ENCODE data around the gene CTBP2. TPM values are rescaled to one million over a fixed set of nuclear protein-coding genes. Genes with fewer than 3 reads are reported as not detected.

CTBP2 gene
- total RNA-seq, 2 experiments from 2014 or later, result 0.40 TPM; not detected in 1

DNA sequence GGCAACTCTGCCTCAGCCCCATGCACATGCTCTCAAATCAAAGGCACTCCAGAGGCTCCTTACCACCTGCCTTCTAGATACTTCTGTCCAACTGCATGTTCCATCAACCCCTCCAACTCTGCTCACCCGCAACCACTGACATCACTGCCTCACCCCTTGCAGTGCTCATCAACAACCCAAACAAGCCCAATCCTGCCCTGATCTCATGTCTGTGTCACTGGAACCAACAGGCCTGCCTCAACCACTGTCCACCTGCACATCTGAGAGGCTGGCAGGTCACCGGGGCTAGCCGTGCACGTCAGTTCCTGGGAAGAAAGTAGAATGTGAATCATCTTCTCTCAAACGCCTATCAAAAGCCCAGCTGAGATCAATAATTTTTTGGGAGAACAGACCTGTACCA lies 33.3 kb downstream of the CTBP2 start:
- Mint-ChIP-seq H3K4me3 (no peak overlapping the region), H3K4me1 (no peaks in the 10 kb centered on the region), H3K9me3 (no peaks in the 10 kb centered on the region), H3K36me3 (ENCODE audit: low read depth) (no peaks in the 10 kb centered on the region), H3K27ac (no peak overlapping the region), H3K27me3 (no peaks in the 10 kb centered on the region)
- ChIA-PET POLR2A (no interaction called here), CTCF (no interaction called here)
- no peak for DNase-seq

GRCh38 chr10:125125951-125126735 lies 34.2 kb downstream of the CTBP2 start:
- ChIA-PET CTCF (no interaction called here), POLR2A (no interaction called here)
- H3K27me3 Mint-ChIP-seq, result no peaks in the 10 kb centered on the region
- no peak for DNase-seq
- H3K4me3 Mint-ChIP-seq, result no peak overlapping the region
- H3K9me3 Mint-ChIP-seq, result no peaks in the 10 kb centered on the region
- no peaks in the 10 kb centered on the region for H3K4me1 Mint-ChIP-seq
- H3K36me3 Mint-ChIP-seq (ENCODE audit: low read depth), result no peaks in the 10 kb centered on the region
- H3K27ac Mint-ChIP-seq, result no peak overlapping the region

DNA sequence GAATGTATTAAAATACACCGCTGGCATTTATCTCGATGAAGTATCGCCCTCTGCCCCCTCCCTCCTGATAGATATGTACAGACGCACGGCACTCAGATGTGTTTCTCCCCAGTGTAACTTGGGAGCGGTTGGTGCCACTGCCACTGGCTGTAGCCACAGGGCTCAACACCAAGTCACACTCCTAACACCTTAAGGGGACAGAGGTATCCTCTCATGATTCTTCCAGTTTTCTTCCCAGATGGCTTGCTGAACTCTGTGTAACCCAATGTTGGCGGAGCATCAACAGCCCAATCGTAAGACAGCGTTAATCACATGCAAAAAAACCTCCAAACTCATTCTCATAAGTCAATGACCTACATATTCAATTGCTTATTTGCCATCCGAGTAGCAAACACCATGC lies 35.5 kb downstream of the CTBP2 start:
- no peak for DNase-seq
- POLR2A ChIA-PET, result no interaction called here
- Mint-ChIP-seq H3K9me3 (no peaks in the 10 kb centered on the region), H3K27ac (no peak overlapping the region), H3K4me1 (no peaks in the 10 kb centered on the region), H3K4me3 (no peak overlapping the region), H3K27me3 (no peaks in the 10 kb centered on the region), H3K36me3 (ENCODE audit: low read depth) (no peaks in the 10 kb centered on the region)
- CTCF ChIA-PET, result no interaction called here

- no peak for DNase-seq
- Mint-ChIP-seq H3K27ac (no peak overlapping the region), H3K27me3 (no peaks in the 10 kb centered on the region), H3K9me3 (no peaks in the 10 kb centered on the region), H3K36me3 (ENCODE audit: low read depth) (no peaks in the 10 kb centered on the region), H3K4me1 (no peaks in the 10 kb centered on the region), H3K4me3 (no peak overlapping the region)
- ChIA-PET CTCF (interaction anchor here (0.8 kb wide), 1 partner anchor 12 kb away, joined by 3 read pairs; no protein-coding TSS in a partner anchor), POLR2A (no interaction called here)
Measured at GRCh38 chr10:125124115-125124487, 36.3 kb downstream of the CTBP2 start.

- Mint-ChIP-seq H3K4me1 (no peaks in the 10 kb centered on the region), H3K9me3 (no peaks in the 10 kb centered on the region), H3K36me3 (ENCODE audit: low read depth) (no peaks in the 10 kb centered on the region), H3K27me3 (no peaks in the 10 kb centered on the region), H3K4me3 (no peak overlapping the region), H3K27ac (no peak overlapping the region)
- CTCF ChIA-PET, result interaction anchor here (0.8 kb wide), 1 partner anchor 12 kb away, joined by 3 read pairs; no protein-coding TSS in a partner anchor
- no peak for DNase-seq
- POLR2A ChIA-PET, result no interaction called here
Measured at GRCh38 chr10:125123476-125124114, 36.8 kb downstream of the CTBP2 start.

- H3K36me3 Mint-ChIP-seq (ENCODE audit: low read depth), result no peaks in the 10 kb centered on the region
- ChIA-PET POLR2A (no interaction called here), CTCF (no interaction called here)
- no peaks in the 10 kb centered on the region for H3K9me3 Mint-ChIP-seq
- no peaks in the 10 kb centered on the region for H3K27me3 Mint-ChIP-seq
- no peak overlapping the region for H3K27ac Mint-ChIP-seq
- H3K4me1 Mint-ChIP-seq, result no peaks in the 10 kb centered on the region
- no peak for DNase-seq
- H3K4me3 Mint-ChIP-seq, result no peak overlapping the region
Measured at GRCh38 chr10:125122566-125122965, 37.8 kb downstream of the CTBP2 start.

DNA sequence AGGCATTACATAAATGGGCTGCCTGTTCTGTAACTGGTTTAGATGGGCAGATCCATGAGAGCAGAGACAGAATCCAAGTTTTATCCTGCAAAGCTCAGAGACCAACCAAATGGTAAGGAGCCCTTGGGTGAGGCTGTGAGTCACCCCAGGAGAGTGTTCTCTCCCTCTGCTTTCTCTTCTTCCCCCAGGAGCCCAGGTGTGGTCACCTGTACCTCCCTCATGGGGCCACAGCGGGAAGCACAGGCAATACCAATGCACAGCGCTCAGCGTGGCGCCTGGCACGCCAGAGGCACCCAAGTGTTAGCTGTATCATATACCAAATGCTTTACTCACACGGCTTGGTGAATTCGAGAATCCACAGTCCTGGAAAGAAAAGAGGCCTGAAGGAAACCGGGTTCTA lies 39.4 kb downstream of the CTBP2 start:
- Mint-ChIP-seq H3K4me1 (no peaks in the 10 kb centered on the region), H3K4me3 (no peak overlapping the region), H3K27ac (no peak overlapping the region), H3K27me3 (no peaks in the 10 kb centered on the region), H3K9me3 (no peaks in the 10 kb centered on the region), H3K36me3 (ENCODE audit: low read depth) (no peaks in the 10 kb centered on the region)
- CTCF ChIA-PET, result no interaction called here
- no peak for DNase-seq
- POLR2A ChIA-PET, result no interaction called here

DNA sequence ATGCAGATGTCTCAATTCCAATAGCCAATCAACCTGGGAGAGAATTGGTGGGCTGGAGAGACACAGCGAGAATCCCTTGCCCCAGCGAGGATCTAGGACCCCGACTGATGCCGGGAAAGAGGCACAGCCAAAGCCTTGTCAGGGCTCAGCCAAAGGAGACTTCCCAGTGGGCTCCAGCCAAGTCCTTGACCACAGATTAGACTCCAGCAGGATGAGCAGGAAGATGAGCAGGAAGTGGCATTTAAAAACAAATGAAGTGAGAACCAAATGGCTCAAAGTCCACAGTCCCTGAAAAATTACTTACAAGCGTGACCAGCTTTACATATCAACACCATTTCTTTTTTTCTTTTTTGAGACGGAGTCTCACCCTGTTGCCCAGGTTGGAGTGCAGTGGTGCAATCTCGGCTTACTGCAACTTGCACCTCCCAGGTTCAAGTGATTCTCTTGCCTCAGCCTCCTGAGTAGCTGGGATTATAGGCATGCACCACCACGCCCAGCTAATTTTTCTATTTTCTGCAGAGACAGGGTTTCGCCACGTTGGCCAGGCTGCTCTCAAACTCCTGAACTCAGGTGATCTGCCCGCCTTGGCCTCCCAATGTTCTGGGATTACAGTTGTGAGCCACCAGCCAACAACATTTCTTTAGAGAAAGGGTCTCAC lies 40.2 kb downstream of the CTBP2 start:
- ChIA-PET CTCF (no interaction called here), POLR2A (no interaction called here)
- H3K27ac Mint-ChIP-seq, result no peak overlapping the region
- DNase-seq, result no peak
- no peak overlapping the region for H3K4me3 Mint-ChIP-seq
- no peaks in the 10 kb centered on the region for H3K27me3 Mint-ChIP-seq
- no peaks in the 10 kb centered on the region for H3K36me3 Mint-ChIP-seq (ENCODE audit: low read depth)
- H3K9me3 Mint-ChIP-seq, result no peaks in the 10 kb centered on the region
- no peaks in the 10 kb centered on the region for H3K4me1 Mint-ChIP-seq

DNA sequence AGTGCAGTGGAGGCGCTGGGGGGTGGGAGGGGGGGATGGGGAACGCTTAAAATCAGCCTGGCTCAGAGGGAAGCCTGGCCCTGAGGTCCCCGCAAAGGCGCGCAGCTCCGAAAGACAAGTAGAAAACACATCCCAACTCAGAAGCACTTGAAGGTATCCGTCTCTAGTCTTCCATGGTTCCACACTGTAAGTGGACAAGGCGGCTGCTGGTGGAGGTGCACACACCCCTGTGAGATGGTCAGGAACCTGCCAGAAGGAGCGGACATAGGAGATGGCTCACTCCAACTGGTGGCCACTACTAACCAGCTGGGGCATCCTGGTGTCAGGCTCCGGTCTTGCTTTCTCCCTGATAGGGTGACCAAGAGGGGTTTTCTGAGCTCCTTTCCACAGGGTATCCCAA lies 41.7 kb downstream of the CTBP2 start:
- Mint-ChIP-seq H3K27me3 (no peaks in the 10 kb centered on the region), H3K27ac (no peak overlapping the region), H3K4me3 (no peak overlapping the region), H3K4me1 (no peaks in the 10 kb centered on the region), H3K9me3 (no peaks in the 10 kb centered on the region), H3K36me3 (ENCODE audit: low read depth) (no peaks in the 10 kb centered on the region)
- DNase-seq, result no peak
- CTCF ChIA-PET, result no interaction called here
- POLR2A ChIA-PET, result no interaction called here

- Mint-ChIP-seq H3K27me3 (no peaks in the 10 kb centered on the region), H3K4me1 (no peaks in the 10 kb centered on the region), H3K27ac (no peak overlapping the region), H3K36me3 (ENCODE audit: low read depth) (no peaks in the 10 kb centered on the region), H3K9me3 (no peaks in the 10 kb centered on the region), H3K4me3 (no peak overlapping the region)
- ChIA-PET POLR2A (no interaction called here), CTCF (no interaction called here)
- DNase-seq, result no peak
Measured at GRCh38 chr10:125118011-125118611, 42.3 kb downstream of the CTBP2 start.

GRCh38 chr10:125116652-125117310 lies 43.6 kb downstream of the CTBP2 start:
- no peak overlapping the region for H3K4me3 Mint-ChIP-seq
- CTCF ChIA-PET, result interaction anchor here (0.6 kb wide), 1 partner anchor 19 kb away, joined by 4 read pairs; no protein-coding TSS in a partner anchor
- no peaks in the 10 kb centered on the region for H3K9me3 Mint-ChIP-seq
- no peaks in the 10 kb centered on the region for H3K4me1 Mint-ChIP-seq
- POLR2A ChIA-PET, result no interaction called here
- H3K27me3 Mint-ChIP-seq, result no peaks in the 10 kb centered on the region
- DNase-seq, result no peak
- no peak overlapping the region for H3K27ac Mint-ChIP-seq
- no peaks in the 10 kb centered on the region for H3K36me3 Mint-ChIP-seq (ENCODE audit: low read depth)

DNA sequence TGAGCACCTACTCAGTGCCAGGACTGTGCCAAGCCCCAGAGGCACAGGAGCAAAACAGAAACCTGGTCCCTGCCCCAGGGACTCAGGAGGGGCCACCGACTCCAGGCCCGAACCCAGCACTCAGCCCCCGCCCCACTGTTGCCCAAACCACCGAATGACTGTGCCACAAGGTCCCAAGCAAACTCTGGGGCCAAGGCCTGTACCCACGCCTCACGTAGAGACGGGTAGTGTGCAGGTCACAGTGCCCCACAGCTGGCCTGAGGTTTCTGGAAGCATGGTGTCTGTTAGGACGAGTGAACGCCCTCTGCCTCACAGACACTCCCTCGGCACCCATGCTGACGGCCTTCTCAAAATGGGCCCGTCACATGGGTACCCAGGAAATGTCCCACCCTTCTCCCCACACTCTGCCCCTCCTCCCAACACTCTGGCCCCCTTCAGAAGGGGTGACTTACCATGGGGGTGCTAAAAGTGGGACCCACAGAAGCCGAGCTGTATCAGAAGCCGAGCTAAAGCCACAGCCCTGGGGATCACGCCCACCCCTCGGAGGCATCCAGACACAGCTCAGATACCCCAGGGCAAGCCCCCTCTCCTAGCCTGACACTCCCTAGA lies 44.2 kb downstream of the CTBP2 start:
- Mint-ChIP-seq H3K4me1 (no peaks in the 10 kb centered on the region), H3K27me3 (no peaks in the 10 kb centered on the region), H3K36me3 (ENCODE audit: low read depth) (no peaks in the 10 kb centered on the region), H3K9me3 (no peaks in the 10 kb centered on the region), H3K27ac (no peak overlapping the region), H3K4me3 (no peak overlapping the region)
- CTCF ChIA-PET, result interaction anchor here (0.6 kb wide), 1 partner anchor 19 kb away, joined by 4 read pairs; no protein-coding TSS in a partner anchor
- POLR2A ChIA-PET, result no interaction called here
- no peak for DNase-seq

Data from activated CD4-positive, alpha-beta T cell treated with anti-CD3 and anti-CD28 coated beads, Interleukin-2, amount 10 ng/mL, durations not matched to agents 7 days and 5 days (primary cell).